NCI-H526 treated with DMSO at 0.1 percent for 48 hours (cell line): ENCODE results near the gene DECR2.
"Not testable (repeated sequence)": the region's sequence is repeated elsewhere in the genome, so short reads cannot be mapped to it uniquely, and the experiment has no call there.

Source experiments
- DNase-seq: peaks from one replicate; lab custom pipeline; 2025; lab: John Stamatoyannopoulos, UW

DECR2 gene

DNA sequence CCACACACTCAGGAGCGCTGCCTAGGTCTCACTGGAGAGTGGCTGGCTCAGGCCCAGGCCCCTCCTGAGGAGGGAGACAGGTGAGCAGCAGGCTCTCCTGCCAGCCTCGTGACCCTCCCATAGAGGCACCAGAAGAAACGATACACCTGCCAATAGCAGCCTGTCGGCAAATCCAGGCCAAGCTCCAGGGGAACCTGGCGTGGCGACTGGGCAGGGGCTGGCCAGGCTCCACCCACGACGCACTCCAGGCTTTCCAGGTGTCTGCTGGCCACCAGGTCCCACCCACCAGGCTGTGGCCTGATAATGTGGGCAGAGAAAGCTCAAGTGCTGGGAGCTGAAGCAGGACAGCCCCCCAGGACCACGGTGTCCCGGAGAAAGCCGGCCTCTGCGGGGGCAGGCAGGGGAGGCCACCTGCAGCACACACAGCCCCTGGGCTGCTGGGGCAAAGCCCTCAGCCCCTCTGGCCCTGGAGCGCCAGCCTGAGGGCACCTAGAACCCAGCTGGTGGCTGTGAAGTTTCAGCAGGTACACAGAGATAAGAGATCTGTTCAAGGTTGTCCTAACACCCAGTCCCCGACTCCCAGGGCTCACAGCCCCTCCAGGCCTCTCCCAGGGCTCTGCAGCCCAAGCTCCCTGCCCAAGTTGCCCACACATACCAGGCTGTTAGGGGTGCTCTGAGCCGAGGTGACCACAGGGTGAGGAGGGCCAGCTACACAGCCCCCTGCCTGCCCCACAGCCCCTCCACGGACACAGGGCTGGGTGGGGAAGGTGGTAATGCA lies 22.3 kb upstream of the DECR2 start:
- peak; percentile 84 for DNase-seq

DNA sequence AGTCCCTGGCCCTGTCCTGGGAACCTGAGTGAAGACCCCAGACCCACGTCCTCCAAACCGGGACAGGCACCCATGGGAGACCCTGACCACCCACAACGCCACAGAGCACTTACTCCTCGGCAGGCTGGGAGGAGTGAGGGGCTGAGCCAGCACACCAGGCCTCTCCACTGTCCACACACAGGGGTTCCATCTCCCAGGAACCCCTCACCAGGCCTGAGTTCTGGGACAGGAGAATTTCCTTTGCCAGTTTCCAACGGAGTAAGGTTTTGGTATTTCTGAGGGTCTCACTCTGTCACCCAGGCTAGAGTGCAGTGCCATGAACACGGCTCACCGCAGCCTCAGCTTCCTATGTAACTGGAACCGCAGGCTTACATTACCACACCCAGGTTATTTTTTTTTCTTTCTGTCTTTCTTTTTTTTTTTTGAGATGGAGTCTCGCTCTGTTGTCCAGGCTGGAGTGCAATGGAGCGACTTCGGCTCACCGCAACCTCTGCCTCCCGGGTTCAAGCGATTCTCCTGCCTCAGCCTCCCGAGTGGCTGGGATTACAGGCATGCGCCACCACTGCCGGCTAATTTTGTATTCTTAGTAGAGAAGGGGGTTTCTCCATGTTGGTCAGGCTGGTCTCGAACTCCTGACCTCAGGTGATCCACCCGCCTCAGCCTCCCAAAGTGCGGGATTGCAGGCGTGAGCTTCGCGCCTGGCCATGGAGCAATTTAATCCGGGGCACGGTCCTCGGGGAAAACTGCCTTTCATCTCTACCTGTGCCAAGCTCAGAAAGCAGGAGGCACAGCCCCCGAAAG lies 21.5 kb upstream of the DECR2 start:
- no peak for DNase-seq

DNA sequence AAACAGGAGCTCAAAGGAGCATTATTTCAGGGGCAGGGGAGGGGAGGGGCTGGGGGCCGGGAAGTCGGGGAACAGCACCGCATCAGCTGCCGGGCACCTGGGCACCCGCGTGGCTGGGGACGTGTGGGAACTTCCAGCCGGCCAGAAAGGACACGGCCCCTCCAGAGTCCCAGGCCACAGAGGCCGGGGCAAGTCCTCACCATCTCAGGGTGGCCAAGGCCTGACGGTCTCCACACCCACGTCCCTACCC lies 21.0 kb upstream of the DECR2 start:
- DNase-seq, result no peak

DNA sequence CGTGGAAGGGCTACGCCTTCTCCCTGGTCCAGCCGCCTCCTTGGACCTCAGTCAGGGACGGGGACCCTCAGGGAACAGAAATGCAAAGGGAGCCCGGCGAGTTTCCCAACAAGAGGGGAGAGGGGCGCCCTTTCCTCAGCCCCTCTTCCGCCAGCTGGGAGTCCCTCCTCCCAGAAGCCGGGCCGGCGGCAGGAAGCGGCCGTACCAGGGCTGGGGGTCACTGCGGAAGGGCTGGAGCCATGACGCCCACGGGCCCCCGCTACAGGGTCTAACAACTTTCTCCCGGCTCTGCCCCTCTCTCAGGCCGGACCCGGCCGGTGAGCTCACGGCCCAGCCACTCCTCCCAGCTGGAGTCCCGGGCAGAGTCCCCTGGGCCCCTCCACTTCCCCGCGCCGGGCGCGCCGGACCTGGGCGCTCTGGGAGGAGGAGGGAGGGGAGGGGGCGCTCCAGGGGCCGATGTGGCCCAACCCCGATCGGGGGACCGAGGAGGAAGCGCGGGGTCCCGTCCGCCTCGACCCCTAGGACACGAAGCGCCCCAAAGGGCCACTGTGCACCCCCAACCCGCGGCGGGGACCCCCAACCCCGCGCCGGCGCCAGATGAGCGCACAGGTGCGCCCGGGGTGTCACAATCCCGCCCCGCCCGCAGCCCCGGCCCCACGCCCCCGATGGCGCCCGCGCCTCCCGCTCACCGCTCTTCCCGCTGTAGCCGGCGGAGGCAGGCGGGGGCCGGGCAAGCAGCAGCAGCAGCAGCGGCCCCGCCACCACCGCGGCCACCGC lies 20.5 kb upstream of the DECR2 start:
- DNase-seq, result no peak

DNA sequence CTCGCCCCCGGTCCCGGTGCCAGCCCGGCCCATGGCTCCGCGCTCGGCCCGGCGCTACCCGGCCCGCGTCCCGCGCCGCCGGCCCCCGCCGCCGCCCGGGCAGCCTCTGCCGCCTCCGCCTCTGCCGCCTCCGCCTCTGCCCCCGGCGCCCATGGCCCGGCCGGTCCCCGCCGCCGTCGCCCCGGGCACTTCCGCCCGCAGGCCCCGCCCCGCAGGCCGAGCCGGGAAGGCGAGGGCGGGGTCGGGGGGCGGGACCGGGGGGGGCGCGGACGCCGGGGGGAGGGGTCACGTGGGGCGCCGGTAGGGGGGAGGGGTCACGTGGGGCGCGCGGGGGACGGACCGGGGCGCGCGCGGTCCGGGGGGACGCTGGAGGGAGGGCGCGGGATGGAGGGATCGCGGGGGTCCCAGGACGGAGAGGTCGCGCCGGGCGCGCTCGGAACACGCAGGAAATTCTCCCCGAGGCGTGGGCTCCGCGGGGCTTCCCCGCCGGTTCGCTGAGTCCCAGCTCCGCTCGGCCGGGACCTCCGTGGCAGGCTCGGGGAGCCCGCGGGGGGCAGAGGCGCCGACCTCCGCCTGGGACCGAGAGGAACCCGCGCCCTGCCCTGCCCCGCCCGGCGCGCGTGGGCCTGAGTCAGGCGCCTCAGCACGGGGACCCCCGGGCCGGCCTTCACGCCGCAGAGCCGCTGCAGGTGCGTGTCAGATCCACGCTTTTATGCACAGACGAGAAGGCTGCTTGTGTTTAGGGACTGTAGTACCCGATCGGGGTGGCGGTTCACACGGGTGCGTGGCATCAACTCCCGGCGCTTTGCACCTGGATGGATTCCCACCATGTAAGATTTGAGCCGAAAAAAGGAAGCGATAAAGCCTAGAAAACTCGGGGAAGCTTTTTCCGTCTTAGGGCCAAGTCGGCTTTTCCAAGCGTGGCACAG lies 19.6 kb upstream of the DECR2 start, which contains the start of gene PGAP6:
TSS of gene PGAP6 (minus strand) at position 190 of the 929 bp plus-strand sequence. CDS start at position 33, 157 bp downstream.
- no peak for DNase-seq

DNA sequence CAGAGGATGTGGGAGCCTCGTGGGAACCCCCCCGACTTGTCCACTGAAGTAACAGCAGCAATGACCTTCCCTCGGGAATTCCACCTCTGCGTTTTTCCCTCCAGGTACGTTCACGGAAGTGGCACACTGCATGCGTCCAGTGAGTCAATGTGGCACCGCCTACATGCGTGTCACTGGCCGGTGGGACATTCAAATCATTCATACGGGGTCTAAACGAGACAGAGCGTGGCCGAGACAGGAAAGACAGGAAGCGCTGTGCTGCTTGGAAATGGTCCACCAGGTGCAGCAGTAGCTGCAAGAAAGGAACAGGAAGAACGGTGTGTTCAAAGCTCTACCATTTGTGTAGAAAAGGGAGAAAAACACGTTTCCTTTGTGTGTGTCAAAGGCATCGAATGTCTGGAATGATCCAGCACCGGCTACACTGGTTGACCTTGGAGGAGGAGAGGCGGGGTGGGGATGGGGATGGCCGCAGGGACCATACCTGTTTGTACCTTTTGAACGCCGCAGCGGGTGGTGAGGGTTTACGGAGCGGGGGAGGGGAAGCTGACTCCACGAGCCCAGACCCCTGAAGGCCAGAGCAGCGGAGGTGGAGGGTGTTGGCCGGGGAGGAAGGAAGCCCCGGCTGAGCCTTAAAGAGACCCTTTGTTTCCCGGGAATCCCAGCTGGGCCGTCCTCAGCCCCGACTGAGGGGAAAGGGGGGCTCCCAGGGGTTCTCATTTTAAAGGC lies 18.2 kb upstream of the DECR2 start:
- peak; percentile 43 for DNase-seq

DNA sequence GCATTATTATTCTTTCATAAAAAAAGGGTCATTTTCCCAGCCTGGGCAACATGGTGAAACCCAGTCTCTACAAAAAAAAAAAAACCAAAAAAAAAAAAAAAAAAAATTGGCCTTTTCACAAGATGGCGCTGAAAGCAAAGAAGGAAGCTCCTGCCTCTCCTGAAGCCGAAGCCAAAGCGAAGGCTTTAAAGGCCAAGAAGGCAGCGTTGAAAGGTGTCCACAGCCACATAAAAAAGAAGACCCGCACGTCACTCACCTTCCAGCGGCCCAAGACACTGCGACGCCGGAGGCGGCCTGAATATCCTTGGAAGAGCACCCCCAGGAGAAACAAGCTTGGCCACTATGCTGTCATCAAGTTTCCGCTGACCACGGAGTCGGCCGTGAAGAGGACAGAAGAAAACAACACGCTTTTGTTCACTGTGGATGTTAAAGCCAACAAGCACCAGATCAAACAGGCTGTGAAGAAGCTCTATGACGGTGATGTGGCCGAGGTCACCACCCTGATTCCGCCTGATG lies 15.0 kb upstream of the DECR2 start:
- DNase-seq, result no peak

DNA sequence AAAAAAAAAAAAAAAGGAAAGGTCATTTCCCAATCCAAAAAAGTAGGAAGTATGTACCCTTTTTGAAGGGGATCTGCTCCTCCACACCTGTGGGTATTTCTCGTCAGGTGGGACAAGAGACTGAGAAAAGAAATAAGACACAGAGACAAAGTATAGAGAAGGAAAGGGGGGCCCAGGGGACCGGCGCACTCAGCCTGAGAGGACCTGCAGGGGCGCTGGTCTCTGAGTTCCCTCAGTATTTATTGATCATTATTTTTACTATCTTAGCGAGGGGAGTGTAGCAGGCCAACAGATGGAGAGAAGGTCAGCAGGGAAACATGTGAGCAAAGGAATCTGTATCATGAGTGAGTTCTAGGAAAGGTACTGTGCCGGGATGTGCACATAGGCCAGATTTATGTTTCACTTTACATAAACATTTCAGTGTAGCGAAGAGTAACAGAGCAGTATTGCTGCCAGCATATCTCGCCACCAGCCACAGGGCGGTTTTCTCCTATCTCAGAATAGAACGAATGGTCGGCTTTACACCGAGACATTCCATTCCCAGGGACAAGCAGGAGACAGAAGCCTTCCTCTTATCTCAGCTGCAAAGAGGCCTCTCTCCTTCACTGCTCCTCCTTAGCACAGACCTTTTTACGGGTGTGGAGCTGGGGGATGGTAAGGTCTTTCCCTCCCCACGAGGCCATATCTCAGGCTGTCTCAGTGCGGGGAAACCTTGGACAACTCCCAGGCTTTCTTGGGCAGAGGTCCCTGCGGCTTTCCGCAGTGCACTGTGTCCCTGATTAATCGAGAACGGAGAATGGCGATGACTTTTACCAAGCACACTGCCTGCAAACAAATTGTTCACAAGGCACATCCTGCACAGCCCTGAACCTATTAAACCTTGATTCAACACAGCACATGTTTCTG lies 13.7 kb upstream of the DECR2 start:
- DNase-seq, result not testable (repeated sequence)

DNA sequence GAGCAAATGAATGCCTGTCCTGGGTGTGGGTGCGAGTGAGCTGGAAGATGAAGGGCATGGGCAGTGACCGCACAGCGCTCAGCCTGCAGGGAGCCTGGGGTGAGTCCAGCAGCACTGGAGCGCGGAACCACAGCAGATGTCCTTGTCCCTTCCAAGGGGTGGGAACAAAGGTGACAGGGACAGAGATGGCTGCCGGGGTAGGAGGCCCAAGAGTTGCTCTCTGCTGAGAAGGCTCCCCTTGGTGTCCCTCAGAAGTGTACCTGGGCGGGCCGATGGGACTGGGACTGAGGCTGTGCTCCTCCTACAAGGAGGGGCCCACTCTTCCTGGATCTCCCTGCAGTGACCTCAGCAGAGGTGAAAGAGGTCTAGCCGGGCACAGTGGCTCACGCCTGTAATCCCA lies 12.3 kb upstream of the DECR2 start:
- no peak for DNase-seq

DNA sequence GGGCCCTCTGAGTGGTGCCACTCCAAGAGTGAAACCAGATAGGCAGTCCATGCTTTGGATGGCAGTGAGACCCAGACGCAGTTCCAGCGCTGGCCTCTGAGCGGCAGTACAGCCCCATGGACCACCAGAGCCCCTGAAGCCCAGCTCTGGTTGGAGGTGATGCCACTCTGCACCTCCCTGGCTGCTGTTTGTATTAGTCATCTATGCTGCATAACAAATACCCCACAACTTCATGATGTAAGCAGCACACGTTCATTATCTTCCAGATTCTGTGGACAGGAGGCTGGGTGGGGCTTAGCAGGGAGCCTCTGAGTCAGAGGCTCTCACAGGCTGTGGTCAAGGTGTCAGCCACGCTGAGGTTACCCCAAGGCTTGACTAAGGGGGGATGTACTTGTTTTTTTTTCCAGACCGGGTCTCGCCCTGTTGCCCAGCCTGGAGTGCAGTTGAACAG lies 9.8 kb upstream of the DECR2 start:
- DNase-seq, result no peak

DNA sequence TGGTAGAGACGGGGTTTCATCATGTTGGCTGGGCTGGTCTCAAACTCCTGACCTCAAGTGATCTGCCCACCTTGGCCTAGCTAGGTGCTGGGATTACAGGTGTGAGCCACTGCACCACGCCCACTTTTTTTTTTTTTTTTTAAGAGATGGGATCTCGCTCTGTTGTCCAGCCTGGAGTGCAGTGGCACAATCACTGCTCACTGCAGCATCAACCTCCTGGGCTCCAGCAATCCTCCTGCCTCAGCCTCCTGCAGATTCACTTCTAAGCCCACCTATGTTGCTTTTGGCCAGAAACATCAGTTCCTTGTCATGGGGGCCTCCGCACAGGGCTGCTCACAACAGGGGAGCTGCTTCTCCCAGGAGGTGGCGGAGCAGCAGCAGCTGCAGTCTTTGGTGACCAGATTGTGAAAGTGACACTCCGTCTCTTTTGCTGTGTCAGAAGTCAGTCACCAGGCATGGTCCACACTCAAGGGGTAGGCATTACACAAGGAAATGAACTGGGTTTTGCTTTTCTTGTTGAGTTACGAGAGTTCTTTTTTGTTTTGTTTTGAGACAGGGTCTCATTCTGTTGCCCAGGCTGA lies 9.1 kb upstream of the DECR2 start:
- no peak for DNase-seq

DNA sequence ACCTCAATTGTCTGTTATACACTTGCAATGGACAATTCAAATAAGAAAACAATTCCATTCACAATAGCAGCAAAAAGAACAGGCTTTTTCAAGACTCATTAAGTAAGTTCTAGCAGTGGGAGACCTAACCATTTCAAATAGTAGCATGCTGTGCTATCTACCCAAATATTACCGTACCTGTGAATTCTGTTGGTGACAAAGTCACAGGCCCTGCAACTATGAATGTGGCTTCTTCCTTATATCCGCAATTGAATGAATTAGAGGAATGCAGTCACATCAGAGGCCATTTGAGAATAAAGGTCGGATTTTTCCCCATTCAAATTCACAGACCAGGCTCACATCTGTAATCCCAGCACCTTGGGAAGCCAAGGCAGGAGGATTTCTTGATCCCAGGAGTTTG lies 5.5 kb upstream of the DECR2 start:
- DNase-seq, result no peak

DNA sequence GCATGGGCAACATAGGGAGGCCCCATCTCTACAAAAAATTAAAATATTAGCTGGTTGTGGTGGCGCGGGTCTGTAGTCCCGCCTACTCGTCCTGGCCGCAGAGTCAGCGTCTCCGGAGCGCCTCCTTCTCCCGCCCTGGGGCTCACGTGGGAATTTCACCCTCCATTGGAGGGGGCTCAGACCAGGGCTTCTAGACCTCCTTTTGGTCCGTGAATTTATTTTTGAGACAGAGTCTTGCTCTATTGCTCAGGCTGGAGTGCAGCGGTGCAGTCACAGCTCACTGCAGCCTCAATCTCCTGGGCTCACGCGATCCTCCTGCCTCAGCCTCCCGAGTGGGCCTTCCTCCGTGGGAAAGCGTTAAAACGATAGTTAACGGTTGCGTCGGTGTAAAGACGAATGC lies 5.1 kb upstream of the DECR2 start:
- peak; percentile 21 for DNase-seq

DNA sequence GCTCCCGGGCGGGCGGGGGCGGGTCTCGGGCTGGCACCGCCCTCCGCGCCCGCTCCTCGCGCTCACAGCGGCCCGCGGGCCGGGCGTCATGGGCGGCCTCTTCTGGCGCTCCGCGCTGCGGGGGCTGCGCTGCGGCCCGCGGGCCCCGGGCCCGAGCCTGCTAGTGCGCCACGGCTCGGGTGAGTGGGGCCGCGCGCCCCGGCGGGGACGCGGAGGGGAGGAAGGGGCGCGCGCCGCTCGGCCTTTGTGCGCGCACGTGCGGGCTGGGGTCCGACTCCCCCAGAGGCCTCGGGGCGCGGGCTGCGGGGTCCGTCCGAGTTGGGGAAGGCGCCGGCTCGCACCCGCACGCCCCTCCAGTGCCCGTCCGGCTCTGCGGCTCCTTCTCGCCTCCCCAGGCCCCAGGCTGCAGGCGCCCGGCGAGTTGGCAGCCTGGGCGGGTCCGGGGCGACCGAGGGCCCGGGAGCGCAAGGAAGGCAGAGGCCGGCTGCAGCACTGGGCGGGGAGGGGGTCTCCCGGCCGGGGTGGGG lies 4.5 kb upstream of the DECR2 start, which contains the start of gene NME4:
TSS of gene NME4 (plus strand) at position 65 of the 527 bp plus-strand sequence. CDS start at position 89, 24 bp downstream.
- DNase-seq, result no peak

DNA sequence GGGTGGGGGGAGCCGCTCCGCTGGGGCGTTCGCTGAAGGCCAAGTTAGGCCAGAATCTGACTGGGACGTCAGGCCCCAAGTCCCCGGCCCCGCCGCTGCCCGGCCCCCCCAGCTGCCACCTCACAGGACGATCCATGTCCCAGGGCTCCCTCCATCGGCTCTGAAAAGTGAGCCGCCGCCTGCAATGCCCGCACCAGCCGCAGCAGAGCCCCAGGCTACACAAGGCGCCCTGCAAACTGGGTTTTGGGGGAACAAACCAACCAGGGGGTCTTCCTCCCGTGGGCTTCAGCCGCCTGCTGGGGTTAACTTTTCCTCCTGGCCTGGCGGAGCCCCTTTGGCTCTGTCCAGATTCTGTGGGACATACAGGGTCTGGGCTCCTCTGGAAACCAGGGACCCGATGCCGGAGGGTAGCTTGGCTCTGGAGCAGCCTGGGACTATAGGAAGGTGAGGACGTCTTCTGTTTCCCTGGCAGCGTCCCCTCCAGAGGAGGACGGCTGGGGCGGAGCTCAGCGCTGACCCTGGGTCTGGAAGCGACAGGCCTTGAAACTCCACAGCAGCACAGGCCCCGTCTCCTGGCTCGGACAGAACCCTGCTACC lies 3.9 kb upstream of the DECR2 start:
- DNase-seq, result no peak

DNA sequence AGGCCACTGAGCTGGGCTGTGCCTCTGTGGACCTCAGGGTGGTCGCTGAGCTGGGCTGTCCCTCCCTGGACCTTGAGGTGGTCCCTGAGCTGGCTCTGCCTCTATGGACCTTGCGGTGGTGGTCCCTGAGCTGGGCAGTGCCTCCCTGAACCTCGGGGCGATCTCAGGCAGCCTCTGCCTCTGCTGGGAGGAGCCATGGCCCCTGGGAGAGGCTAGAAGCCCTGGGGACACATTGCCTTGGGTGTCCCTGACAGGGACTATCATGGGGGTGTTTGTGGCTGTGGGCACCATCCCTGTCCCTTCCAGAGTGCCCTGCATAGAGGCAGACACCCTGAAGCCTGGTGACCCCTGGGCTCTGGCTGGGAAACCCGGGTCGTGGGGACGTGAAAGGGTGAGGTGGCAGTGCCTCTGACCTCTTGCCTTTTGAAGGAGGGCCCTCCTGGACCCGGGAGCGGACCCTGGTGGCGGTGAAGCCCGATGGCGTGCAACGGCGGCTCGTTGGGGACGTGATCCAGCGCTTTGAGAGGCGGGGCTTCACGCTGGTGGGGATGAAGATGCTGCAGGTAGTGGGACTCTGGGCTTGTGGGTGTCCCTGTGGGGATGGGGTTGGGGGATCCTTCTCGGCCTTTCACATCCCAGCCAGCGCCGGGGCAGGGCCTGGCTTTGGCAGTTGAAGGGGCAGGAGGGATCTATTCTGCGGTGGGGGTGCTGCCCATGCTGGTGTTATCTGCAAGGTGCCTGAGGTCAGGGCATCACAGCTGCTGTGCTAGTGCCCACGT lies 2.9 kb upstream of the DECR2 start:
- DNase-seq, result no peak

DNA sequence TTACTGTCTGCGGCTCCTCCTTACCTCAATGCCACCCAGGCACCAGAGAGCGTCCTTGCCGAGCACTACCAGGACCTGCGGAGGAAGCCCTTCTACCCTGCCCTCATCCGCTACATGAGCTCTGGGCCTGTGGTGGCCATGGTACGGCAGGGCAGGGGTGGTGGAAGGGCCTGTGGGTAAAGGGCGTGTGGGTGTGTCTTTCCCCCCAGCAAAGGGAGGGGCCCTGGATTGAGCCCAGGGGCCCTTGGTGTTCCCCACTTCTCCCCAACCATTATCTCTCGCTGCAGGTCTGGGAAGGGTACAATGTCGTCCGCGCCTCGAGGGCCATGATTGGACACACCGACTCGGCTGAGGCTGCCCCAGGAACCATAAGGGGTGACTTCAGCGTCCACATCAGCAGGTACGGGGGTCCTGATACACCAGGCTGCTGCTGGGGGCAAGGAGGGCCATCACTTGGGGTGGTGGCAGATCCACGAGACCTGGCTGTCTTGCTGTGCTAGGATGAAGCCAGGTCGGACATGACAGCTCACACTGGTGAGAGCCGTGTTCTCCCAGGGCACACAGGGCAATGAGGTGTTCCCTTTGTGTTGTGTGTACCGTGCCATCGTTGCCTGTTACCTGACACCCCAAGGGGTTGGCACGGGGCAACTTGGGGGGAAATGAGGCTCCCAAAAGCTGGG lies 2.2 kb upstream of the DECR2 start:
- no peak for DNase-seq
